GM18526 (cell line): ENCODE data around the gene MRPS14.

Experiments
- POLR2A ChIP-seq: IDR thresholded peaks from 3 replicates; pipeline ENCODE4 v1.6.1; 2011; ENCODE audit not compliant: insufficient read length; ENCODE audit errors: extremely low read depth

MRPS14 gene

DNA sequence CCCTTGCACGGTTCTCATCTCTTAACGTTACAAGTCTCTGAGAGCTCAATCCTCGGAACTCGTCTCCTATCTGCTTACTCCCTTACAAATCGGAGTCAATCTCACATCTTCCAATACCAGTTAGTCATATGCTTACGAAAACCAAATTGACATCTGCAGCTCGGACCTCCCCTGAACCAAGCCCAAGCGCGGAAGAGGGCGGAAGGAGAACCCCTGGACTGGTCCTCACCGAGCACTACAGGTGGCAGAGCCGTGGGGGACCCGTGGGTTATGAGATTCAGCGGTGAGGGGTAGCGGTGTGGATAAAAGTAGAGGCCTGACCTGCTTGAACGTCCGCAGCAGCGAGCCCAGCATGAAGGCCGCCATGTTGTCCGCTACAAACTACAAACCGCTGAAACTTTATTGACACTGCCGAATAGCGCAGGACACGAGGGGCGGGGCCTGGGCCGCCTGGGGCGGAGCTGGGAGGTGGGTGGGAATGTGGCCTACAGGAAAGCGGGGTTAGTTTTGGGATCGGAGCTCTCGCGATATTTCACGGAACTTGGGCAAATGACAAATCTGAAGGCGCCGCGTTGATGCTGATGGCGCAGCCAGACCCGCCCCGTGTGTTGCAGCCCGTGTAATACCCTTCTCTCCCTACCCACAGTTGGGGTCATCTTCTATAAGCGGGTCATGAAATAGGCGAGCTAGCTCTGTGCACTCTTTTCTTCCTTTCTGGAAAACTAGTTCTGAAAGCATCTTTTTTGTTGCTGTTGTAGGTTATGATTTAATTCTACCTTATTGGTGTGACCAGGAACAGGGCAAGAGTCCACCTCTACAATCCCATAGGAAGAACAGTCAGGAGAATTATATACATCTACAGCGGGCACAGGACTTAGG is at the start of gene MRPS14:
MRPS14 (minus strand) TSS at position 383 of the 879 bp plus-strand sequence; CDS start at position 366, 17 bp downstream.
- TF ChIP-seq POLR2A = peak; percentile 79

DNA sequence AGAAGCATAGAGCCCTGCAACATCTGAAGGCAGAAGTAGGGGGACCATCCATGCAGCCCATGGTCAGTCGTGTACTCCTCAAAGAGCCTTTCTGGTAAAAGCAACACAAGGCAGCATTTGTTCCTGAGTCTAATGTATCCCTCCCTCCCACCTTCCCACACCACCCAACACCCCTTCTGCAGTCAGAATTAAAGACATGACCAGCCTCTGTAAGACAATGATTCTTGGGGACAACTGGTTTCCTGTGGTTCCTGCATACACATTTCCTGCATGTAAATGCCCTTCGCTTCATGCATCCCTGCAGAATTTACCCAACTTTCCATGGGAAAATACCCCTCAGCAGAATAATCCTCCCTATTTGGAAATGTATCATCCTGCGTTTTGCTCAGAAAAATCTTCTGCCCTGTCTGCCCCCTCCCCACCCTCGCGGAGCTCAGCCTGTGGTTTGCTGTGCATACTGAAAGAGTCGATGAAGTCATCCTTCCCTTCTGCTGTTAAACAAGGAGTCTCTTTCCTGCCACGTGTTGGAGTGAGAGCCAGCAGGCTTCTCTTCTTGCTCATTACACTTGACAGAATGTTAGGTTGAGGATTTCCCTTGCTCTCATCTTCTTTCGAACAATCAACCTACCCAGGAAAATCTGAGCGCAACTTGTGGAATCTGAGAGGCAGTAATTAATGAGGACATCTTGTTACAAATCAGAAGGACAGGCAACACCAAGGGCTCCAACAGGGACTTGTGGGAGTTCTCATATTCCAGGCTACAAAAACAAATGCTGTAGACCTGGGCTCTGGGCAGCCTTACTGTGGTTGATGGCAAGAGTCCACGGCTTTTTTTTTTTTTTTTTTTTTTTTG is 49.1 kb upstream of the MRPS14 start:
- no peak for TF ChIP-seq POLR2A

DNA sequence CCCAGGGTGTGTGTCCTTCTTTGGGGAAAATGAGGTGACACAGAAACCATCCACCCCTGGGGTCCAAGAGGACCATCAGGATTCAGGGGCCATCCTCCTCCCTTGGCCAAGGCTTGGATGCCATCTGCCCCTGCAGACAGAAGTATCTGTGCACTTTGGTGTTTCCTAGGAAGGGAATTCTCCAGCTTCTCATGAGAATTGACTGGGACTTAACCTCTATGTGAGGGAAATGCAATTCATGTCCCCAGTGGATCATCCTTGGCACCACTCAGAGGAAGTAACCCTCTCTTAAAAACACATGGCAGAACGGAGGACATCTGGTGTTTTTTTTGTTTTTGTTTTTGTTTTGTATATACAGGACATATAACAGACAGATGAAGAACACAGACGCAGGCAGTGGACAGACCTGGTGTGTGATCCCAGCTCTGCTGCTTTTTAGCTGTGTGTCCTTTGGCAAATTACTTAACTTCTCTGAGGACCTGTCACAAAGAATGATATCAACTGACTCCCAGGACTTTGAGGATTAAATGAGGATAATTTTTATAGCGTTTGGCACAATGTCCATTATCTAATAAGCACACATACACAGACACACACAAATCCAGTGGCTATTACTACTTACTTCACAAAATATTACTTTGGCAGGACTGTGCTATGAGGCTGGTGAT is 48.2 kb upstream of the MRPS14 start:
- no peak for TF ChIP-seq POLR2A

DNA sequence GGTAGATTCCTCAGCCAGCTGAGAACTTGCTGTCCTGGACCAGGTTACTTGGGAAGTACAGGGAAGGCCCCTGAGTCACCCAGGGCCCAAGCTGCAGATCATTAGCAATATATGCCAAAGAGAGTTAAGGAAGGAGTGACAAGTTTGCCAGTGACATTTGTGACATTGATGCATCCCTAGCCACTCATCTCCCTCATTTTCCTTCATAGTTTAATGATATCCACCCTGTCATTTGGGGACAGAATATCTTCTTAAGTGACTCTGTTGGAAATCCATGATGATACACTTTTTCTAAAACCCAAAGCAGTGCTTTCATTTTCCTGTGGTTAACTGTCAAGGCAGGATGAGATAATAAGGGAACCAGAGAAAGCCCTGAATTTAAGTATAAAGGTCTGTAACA is 47.6 kb upstream of the MRPS14 start:
- TF ChIP-seq POLR2A = no peak

DNA sequence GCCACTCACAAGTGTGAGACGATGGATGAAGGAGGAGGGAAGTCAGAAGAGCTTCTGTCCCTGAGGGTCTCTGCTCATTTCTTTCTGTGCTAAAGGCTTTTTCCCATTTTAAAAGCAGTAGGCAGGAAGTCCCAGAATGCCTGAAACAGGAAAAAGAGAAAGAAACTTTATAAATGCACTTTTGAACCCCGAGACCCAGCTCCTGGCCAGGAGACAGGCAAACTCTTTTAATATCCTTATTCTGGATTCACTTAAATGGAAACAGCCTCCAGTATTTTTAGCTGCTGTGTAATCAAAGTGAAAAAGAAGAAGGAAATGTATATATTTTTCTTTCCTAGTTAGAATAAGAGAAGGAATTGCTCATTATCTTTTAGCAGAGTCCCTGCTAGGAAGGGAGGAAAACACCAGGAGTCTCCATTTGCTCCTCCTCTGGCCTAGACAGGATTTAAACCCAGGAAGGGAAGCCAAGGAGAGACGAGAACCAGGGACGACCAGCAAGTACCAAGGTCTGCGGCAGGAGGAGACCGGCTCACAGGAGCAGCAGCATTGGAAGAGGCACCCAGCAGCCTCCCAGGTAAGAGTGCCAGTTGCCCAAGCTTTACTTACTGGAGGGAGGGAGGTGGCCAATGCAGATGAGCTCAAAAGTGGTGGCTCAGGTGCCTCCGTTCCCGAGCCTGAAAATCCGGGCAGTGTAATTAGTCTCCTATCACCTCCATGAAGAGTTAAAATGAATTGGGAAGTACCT is 44.3 kb upstream of the MRPS14 start, which contains the start of gene TNN:
TNN (plus strand) TSS at position 472 of the 745 bp plus-strand sequence. CDS start 9,586 bp downstream, outside the sequence.
- no peak for TF ChIP-seq POLR2A

DNA sequence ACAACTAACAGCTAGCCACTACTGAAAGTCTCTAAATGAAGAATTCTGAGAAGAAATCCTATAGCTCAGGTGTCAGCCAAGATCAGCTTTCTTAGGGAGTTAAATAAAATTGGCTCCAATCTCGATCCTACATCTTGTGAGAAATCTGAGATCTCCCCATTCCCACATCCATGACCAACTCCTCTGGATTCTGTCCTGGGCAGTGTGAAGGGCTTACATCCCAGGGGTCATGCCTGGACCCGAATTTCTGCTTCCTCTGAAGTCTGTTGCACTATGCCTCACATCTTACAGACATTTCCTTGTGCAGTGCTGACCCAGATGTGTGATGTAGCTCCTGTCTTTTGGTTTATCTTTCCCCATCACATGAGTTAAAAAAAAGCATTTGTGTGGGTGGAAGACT is 39.6 kb upstream of the MRPS14 start:
- no peak for TF ChIP-seq POLR2A

DNA sequence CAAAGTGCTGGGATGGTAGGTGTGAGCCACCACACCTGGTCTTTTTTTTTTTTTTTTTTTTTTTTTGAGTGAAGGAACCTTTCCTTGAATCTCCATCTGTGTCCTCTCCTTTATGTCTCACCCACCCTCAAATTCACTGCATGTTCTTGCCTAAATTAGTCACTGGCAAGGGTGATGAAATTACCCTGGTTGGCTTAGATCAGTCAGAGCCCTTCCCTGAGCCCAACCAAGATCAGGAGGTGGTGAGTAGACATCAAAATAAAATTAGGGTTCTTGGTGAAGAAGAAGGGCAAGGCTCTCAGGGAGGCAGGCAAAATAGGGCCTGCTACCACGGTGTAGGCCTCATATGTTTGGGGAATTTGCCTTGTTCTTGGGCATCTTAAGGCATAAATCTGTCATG is 39.1 kb upstream of the MRPS14 start:
- no peak for TF ChIP-seq POLR2A

DNA sequence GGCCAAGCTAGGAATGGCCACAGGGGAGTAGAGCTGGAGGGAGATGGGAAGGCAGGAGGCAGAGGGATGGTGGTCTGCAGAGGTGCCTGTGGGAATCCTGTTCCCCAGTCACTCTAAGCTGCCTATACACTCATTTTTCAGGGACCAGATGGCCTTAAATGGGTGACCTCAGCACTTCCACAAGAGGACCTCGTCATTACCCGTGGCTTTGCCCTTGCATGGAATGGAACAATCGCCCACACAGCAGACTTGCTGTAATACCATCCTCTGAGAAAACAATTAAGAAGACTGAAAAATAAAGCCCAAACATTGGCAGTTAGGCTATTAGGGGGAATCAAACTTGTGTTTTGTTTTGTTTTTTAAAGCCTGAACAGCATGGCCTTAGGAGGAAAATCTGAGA is 31.5 kb upstream of the MRPS14 start:
- TF ChIP-seq POLR2A = no peak

DNA sequence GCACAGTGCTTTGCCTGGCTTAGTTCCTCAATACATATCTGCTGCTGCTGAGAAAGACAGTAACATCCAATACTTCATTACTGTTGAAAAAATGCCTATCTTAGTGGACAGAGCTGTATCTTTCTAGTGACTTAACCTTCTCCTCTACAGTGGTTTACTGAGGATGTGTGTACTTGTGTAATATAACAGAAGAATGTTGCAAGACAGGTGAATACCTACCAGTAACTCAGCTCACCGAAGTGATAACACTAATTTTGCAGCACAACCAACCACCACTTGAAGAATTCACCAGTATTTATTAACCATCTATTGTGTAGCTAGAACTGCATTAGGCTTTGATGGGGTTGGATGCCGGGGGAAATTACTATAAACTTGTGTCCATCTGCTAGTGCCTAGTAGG is 27.8 kb upstream of the MRPS14 start:
- TF ChIP-seq POLR2A = no peak

DNA sequence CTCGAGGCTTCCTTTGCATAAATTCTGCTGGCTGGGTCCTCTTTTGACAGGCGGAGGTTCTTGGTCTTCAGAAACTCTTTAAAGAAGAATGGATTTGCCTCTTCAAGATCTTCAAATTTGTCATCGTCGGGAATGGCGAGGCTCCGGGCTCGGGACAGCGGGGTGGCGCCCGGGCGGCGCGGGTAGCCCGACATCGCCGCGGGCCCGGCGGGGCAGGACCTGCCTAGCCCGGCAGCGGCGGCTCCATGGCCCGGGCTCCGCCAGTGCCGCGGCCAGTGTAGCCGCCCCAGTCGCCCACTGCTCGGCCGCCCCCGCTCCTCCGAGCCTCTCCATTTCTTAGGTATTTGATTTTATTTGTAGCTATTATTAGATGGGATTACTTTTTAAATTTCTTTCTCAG is 22.3 kb upstream of the MRPS14 start:
- no peak for TF ChIP-seq POLR2A

DNA sequence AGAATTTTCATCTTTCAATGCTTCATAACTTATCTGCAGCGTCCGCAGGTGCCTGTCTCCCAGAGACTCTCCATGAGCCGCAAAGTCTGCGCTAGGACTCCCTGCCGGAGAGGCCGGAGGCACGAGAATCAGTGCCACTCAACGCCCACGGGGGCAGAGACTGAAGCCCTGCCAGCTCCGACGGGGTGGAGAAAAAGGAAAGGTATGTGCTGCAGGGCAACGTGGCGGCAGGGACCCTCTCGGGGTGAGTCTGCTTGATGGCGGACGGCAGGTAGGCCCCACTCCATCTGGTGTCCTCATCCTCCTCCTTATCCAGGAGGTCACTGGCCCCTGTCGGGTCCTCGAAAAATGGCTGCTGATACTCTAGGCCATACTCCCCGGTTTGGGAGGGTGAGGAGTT is 21.9 kb upstream of the MRPS14 start:
- no peak for TF ChIP-seq POLR2A

DNA sequence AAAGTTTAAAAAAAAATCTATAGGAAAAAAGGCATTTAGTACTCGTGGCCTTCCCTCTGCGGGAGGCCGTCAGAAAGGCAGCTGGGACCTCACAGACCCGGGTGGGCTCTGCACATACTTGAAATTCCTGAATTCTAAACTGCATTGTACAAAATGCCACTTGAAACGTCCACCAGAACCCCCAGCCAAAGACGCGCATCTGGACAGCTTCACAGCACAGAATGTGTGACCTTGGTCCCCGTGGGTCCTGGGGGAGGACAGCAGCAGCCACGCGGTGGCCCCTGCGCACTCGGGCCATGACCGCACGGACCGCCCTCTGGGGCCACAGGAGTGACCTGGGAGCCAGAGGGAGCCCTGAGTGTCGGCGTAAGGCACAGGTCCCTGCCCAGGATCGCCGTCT is 20.6 kb upstream of the MRPS14 start:
- no peak for TF ChIP-seq POLR2A

DNA sequence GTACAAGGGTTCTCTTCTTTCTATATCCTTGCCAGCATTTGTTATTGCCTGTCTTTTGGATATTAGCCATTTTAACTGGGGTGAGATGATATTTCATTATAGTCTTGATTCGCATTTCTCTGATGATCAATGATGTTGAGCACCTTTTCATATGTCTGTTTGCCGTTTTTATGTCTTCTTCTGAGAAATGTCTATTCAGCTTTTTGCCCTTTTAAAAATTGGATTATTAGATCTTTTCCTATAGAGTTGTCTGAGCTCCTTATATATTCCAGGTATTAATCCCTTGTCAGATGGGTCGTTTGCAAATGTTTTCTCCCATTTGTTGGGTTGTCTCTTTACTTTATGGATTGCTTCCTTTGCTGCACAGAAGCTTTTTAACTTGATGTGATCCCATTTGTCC is 19.4 kb upstream of the MRPS14 start:
- no peak for TF ChIP-seq POLR2A

DNA sequence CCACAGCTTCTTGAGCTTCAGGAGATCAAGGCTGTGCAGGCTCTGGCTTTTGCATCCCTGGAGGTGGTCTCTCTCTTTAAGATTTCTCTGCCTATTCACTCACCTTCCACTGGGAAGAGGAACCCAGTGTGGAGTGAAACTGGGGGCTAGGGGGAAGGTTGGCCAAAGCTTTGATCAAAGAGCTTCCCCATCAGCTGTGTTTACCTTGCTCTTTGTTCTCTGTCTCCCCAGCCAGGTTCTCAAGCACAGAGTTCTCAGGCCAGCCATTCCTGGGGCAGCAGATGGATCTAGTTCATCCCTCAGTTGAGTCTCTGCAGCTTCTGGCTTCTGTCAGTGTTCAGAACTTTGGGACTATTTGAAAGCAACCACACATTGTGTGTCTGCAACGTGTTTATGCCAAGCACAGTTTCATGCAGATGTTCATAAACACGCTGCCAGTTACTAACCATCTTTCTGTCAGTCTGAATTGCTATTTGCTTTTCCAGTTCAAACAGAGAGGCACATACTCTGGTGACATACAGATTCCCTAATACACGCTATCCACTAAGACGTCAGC is 17.2 kb upstream of the MRPS14 start:
- TF ChIP-seq POLR2A = no peak
